Stimulated activated CD4-positive, alpha-beta T cell treated with anti-CD3 and anti-CD28 coated beads, Interleukin-2, amount 100 ng/mL, for 48 hours (primary cell): ENCODE results near the gene ARHGEF16.

ENCODE experiments used
- DNase-seq, 2 donors: peaks; one replicate each; pipeline ENCODE4 v3.0.0-alpha.2; 2020

The ARHGEF16 gene

DNA sequence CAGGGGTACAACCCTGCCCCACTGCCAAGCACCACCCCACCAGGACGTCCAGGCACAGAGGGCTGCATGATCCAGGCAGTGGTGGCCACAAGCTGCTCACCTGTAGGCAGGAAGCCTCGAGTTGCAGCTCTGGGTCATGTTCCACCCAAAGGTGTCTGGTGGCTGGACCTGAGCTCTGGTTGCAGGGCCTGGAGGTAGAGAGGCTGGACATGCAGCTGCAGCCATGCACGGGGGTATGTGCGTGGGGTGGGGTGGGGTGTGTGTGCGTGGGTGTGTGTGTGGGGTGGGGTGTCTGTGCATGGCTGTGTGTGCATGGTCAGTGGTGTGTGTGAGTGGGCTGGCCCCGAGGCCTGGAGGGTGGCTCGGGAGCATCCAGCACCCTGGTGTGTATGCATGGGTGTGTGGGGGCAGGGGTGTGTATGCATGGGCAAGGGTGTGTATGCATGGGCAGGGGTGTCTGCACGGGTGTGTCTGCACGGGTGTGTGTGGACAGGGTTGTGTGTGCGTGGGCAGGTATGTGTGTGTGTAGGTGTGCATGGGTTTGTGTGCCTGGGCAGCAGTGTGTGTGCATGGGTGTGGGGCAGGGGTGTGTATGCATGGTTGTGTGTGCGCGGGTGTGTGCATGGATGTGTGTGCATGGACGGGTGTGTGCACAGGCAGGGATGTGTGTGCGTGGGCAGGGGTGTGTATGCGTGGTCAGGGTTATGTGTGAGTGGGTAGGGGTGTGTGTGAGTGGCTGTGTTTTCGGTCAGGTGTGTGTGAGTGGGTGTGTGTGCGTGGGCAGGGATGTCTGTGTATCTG lies 15.6 kb downstream of the ARHGEF16 start:
- DNase-seq, result no peak

DNA sequence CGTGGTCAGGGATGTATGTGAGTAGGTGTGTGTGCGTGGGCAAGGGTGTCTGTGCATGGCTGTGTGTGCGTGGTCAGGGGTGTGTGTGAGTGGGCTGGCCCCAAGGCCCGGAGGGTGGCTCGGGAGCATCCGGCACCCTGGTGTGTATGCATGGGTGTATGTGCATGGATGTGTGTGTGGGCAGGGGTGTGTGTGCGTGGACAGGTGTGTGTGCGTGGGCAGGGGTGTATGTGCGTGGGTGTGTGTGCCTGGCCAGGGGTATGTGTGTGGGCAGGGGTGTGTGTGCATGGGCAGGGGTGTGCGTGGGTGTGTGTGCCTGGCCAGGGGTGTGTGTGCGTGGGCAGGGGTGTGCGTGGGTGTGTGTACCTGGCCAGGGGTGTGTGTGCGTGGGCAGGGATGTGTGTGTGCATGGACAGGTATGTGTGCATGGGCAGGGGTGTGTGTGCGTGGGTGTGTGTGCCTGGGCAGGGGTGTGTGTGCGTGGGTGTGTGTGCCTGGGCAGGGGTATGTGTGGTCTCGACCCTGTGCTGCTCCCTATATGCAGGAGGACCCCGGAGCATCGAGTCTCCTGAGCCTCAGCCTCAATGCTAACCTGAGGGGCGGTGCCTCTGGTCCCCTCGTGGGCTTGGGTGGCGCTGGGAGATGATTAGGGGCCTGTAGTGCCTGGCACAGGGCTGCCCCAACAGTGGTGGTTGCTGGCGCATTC lies 16.3 kb downstream of the ARHGEF16 start:
- no peak for DNase-seq

DNA sequence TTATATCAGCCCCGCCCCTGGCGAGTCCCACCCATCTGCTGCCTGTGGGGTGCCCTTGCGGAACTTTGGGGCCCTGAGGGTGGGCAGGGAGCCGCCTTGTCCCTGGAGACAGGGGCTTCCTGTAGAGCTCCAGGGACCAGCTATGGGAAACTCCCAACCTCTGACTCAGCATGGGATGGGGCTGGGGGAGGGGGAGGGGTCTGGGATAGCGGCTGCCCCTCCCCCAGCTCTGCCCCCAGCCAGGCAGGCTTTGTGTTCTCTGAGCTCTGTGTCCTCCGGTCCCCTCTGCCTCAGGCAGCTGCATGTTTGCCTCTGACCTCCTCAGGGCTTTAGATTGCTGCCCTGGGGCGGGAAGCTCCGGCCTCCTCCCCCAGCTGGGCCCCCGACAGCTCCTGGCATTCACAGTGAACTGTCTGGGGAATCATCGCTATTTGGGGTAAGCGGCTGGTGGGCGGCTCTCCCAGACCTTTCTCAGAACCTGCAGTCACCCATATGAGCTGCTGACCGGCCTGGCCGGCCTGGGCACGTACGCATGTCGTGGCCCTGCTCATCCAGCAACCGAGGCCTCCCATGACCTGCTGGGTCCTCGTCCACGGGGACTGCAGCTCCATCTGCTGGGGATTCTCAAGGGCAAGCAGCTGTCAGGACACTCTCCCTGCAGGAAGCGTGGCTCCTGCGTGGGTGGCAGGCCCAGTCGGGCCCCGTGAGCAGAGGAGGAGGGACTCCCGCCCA lies 17.1 kb downstream of the ARHGEF16 start:
- DNase-seq, result no peak

DNA sequence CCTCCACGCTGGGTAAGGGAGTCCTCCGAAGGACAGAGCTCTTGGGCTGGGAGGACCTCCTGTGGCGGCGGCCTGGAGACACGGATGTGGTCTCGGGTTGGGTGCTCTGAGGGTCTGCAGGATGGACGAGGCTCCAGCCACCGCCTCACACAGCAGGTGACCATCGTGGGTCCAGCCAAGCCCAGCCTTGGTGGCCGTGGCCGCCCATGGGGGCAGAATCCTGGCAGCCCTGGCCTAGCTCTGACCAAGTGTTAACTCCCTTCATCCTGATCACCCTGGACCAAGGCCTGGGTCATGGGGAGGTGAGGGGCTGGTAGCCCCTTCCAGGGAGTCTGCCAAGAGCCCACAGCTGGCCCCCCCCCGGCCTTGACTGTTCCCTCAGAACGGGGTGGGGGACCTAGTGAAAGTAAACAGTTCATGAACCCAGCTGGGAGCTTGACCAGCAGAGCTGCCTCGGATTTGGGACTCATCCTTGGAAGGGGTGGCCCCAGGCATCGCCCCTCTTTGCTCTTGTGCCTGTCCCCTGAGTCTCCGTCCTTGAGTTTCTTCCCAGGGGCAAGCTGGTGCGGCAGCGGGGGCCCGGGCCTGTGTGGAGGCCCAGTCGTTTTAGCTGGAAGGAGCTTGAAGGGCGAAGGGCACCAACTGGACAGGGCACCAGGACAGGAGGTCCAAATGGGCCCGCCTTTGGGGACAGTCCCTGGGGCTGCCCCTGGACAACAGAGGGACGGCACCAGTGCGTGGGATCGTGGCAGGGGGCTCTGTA lies 17.8 kb downstream of the ARHGEF16 start:
- no peak for DNase-seq

DNA sequence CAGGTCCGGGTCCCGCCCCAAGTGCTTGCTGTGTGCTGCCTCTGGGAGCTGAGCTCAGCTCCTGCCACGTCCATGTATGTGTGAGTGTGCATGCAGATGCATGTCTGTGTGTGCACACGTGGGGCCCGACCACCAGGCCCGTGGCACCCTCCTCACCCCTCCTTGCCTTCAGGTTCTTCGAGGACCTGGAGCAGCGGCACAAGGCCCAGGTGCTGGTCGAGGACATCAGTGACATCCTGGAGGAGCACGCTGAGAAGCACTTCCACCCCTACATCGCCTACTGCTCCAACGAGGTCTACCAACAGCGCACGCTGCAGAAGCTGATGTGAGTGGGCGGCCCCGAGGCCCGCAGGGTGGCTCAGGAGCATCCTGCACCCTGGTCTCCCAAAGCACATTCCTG lies 18.4 kb downstream of the ARHGEF16 start:
- no peak for DNase-seq

DNA sequence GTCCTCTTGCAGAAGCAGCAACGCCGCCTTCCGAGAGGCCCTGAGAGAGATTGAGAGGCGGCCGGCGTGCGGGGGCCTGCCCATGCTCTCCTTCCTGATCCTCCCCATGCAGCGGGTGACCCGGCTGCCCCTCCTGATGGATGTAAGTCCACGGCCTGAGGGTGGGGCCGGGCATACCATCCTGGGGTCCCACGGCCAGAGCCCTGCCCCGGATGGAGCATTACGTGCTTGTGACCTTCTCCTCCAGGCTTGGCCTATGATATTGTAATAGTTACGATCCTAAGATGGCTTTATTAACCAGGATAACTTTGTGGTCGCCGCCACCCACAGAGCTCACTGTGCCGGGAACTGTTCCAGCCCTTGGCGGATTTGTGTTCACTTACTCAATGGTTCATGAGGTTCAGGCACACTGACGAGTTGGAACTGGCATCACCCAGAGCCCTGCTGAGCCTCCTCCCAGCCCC lies 18.9 kb downstream of the ARHGEF16 start:
- no peak for DNase-seq

DNA sequence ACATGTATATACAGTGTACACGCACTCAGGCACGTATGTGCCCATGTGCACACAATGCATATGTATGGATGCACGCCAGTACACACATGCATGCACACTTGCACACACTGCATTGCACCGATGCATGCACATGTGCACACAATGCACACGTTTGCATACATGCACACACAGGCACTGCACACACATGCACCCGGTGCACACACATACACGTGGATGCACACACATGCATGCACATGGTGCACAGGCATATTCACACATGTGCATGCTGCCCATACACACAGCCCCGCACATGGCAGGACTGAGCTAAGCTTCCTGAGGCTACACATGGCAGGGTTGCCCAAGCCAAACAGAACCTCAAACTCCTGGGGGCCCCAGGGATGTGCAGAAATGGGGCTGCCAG lies 19.6 kb downstream of the ARHGEF16 start:
- DNase-seq, result no peak

DNA sequence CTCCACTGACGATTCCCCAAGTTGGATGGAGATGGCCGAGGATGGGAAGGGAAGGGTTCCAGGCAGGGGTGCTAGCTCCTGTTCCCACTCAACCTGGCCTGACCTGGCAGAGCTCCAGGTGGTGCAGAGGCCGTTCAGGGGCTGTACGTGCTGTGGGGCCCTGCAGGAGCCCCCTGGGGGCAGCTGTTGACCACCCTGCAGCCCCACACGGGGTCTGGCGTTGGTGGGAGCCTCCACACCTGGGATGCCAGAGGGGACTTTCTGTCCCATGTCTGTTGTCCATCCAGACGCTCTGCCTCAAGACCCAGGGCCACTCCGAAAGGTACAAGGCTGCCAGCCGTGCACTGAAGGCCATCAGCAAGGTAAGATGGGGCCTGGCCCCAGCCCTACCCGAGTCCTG lies 20.0 kb downstream of the ARHGEF16 start:
- no peak for DNase-seq

DNA sequence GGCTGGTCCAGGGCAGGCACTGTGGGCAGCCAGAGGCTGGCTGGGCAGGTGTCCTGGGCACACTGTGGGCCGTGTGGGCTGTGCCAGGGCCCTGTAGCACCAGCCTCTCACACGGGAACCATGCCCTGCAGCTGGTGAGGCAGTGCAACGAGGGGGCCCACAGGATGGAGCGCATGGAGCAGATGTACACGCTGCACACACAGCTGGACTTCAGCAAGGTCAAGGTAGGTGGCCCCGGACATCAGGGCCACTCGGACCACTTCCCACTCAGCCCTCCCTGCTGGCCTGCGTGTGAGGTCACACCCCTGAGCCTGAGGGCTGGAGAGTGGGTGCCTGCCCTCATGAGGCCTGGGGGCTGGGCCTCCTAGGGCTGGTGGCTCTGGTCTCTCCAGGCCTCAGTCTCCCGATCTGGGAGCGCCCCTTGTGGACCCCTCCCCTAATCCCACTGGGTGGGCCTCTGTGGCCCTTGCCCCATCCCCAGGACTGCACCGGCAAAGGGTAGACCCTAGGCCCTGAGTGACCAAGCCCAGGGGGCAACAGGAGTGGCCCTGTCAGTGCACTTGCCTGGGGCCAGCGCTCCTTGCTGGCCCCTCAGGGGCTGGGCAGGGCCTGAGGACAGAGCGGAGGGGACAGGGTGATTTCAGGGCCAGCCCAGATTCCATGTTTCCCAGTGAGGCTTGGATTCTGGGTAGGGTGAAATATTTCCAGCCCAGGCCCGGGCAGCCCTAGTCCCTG lies 21.5 kb downstream of the ARHGEF16 start:
- no peak for DNase-seq

DNA sequence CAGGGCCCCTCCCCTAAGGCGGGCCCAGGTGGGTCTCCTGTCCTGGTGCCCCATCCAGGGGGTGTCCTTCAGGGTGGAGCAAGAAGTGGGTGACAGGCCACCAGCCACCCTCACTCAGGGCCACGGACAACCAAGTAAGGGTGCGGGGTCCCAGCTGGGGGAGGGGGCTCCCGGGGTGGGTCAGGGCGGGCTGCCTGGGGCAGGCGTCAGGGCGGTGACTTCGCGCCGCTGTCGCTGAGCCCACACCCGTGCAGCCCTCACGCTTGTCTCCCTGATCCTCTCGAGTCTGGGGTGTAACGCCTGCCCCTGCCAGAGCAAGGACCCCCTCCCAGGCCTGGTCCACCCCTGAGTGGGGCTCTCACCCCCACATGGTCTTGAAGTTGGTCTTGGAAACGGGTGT lies 22.2 kb downstream of the ARHGEF16 start:
- DNase-seq, result no peak

DNA sequence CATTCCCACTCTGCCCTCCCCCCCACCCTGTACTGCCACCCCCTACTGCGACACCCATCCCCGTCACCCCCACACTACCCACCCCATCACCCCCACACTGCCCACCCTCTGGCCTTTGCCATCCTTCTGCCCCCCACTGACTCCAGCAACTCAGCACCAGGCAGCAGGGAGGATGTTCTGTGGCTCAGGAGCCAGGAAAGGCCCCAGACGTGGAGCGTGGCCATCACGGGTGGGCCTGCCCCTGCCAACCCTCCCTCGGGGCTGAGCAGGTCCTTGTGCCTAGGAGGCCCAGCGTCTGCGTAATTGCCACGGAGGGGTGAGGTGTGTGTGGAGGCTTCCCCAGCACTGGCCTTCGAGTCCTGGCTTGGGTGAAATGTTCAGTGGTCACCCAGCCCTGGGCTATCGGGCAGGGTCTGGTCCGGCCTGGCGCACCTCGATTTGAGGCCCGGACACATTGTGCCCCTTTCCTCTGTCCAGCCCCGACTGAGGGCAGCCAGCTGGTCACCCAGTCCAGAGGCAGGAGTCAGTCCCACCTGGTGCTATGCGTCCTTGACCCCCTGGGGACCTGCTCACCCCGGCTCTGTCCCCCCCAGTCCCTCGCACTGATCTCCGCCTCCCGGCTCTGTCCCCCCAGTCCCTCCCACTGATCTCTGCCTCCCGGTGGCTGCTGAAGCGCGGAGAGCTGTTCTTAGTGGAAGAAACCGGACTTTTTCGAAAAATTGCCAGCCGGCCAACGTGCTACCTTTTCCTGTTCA lies 23.0 kb downstream of the ARHGEF16 start:
- DNase-seq, result no peak

DNA sequence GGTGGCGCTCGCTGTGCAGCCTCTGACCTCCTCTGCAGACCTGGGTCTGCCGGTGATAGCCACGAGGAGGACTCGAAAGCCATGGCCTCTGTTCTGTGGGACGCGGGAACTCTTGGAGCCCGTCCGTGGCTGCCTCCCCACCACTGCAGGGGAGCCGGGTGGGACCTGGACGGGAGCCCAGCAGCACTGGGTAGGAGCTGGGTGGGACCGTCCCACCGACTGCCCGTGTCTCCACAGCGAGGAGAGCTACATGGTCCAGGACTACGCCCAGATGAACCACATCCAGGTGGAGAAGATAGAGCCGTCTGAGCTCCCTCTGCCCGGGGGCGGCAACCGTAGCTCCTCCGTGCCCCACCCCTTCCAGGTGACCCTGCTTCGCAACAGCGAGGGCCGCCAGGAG lies 23.7 kb downstream of the ARHGEF16 start:
- DNase-seq, result no peak

DNA sequence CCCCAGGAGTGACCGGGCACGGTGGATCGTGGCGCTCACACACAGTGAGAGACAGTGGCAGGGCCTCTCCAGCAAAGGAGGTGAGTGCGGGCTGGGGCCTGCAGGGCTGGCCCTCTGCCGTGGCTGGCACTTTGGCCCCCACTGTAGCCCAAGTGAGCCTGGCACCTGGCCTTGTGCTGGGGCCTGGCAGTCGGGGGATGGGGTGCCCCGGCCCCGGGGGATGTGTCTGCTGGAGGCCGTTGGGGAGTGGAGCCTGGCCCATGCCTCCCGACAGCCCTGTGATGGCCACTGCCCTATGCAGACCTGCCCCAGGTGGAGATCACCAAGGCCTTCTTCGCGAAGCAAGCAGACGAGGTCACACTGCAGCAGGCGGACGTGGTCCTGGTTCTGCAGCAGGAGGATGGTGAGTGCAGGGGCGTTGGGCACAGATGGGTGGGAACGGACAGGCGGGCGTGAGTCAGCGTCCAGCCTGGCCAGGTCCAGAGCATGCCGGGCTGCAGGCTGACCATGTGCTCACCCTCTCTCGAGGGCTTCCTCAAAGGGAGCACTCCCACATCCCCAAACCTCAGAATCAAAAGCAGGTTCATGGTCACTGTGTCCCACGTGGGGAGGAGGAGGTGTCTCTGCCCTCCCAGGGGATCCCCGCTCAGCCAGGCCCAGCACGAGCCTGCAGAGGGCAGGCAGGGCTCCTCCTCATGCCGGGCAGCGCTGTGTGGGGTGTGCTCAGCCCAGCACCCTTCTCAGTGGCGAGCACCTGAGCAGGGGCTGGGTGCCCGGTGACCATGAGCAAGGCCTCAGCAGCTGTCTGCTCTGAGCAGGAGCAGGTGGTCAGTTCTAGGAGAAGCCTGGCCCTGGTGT lies 25.3 kb downstream of the ARHGEF16 start:
- DNase-seq, result no peak

DNA sequence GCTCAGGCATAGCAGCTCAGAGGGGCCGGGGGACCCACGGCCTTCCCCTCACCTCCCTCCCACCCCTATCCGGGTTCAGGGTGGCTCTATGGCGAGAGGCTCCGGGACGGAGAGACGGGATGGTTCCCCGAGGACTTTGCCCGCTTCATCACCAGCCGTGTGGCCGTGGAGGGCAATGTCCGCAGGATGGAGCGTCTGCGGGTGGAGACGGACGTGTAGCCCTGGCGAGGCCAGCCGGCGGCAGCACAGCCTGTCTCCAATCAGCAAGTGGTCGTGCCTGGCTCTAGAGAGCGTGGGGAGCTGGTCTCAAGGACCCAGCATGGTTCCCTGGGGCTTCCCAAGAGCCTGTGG lies 25.9 kb downstream of the ARHGEF16 start:
- no peak for DNase-seq

DNA sequence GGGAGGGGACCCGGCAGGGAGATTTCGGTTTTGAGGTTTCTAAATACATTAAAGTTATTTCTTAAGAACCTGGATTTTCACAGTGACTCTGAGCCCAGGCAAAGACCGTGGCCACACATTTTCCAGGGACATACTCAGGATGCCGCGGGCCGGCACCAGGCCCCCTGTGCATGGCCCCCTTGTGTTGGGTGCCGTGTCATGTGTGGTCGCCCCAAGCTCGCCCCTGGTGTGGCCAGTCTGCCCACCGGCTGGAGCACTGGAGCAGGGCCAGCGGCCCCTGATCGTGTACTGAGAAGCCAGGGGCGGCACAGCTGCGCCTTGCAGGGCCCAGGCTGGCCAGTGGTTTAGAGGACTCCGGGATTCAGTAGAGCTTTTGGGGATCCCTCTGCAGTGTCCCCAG lies 26.6 kb downstream of the ARHGEF16 start:
- DNase-seq, result no peak

DNA sequence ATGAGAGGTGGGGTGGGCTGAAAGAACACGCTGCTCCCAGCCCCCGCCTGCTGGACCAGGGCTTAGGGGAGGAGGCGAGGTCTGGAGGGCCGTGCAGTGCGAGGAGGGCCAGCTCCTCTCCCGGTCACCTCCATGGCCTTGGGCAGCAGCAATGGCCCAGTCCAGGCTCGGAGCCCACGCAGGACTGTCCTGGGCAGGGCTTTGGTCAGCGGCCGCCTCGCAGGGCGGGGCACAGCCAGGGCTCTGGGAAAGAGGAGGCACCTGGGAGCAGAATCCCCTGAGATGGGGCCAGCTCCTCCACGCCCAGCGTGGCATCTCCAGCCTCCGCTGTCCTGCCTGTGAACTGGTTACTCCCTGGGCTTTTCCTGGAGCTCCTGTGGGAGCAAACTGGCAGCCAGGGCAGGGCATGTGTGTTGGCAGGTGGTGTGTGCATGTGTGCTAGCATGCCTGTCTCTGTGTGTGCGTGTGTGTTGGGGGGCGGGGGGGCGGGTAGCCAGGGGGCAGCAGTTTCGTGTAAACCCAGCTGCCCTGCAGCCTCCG lies 27.4 kb downstream of the ARHGEF16 start:
- DNase-seq, result no peak

DNA sequence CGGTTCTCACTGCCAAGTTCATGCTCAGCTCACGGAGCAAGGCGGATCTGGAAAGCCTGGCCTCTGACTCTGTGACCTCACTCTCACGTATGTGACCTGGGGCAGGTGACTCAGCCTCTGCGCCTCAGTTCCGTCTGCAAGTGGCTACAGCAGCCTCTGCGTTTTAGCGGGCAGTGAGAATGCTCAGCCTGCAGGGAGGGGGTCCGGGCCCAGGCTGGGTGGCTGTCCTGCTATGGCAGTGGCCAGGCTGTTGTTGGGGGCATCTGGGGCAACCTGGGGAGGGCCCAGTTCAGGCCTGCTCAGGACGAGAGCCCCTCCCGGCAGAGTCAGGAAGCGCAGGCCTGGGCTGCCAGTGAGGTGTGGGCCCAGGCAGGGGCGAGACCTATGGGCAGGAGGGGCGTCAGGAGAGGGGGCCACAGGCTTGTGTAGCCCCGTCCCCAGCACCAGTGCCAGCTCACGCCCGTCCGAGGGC lies 27.9 kb downstream of the ARHGEF16 start:
- DNase-seq, result no peak

DNA sequence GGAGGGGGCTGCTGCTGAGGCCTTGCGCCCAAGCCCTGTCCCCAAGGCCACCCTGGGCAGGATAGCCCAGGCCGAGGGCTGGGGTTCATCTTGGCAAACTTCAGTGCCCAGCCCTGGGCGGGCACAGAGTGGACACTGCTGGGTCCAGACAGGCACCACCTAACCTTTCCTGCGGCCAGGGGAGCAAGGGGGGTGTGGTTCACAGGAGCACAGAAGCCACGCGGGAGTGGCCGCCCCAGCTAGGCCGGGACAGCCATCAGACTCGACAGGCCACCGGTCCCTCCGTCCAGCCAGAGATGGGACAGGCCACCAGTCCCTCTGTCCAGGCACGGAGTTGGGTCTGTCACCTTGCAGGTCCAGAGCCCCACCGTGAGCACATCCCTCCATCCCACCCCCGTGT lies 28.9 kb downstream of the ARHGEF16 start:
- no peak for DNase-seq

DNA sequence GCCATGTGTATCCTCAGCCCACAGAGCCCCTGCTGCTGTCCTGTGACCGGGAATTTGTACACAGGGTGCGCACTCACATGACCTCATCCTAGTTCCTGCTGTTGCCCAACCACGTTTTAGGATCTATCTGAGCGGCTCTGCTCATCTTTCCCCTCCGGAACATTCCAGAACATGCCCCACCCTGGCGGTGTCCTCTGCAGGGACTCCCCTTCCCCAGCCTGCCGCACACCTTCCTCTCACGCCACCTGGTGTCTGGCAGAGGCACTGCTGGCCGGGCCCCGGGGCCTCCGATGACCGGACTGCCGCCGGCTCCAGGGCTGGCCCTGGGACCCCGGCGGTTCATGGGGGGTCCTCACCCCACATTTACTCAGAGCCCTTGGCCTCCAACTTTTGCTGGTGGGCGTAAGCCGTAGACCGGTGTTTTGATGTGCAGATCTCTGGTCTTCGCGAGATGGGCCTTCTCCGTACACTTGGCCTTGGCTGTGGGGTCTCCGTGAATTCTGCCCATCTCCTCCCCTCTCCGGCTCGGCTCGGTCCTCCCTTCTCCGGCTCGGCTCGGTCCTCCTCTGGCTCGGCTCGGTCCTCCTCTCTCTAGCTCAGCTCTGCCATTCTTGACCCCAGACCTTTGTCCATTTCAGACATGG lies 29.5 kb downstream of the ARHGEF16 start:
- DNase-seq, result peak; percentile 30 to 54

DNA sequence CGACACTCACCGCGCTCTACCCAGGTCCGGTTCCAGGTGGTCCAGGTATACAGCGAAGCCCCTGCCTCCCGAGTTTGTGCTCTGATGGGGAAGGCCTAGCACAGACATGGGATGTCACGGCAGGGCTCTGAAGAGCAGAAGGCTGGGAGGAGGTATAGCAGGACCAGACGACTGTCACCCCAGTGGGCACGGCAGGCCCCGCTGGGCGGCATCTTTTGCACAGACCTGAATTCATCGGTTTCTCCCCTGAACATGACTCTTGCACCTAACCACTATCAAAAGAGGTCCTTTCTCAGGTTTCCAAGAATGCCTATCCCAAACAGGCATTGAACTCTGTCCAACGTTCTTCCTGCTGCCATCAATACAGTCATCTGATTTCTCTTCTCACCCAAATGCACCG lies 30.6 kb downstream of the ARHGEF16 start:
- DNase-seq, result no peak
